Peyer's patch (tissue), 4 donors: ENCODE results near the gene COL4A1. TPM values are rescaled to one million over a fixed set of nuclear protein-coding genes. Genes with fewer than 3 reads are reported as not detected.
A peak's percentile ranks its signal among the peaks of the same experiment; 100 is the strongest.

Experiments used
- DNase-seq, 3 donors: peaks; one replicate each; pipeline ENCODE4 v3.0.0-alpha.2; 2017 to 2019
- H3K27ac ChIP-seq, 4 donors: fragments of 200-600 bp; sonication (generic); one replicate each; pipeline ENCODE4 v1.5.1; 2016 to 2019
- H3K27me3 ChIP-seq, 2 donors: fragments of 200-600 bp; sonication (generic); one replicate each; pipeline ENCODE4 v1.5.1; 2019
- H3K36me3 ChIP-seq, 3 donors: fragments of 200-600 bp; sonication (generic); one replicate each; pipeline ENCODE4 v1.5.1; 2016 to 2019
- H3K4me1 ChIP-seq, 4 donors: fragments of 200-600 bp; sonication (generic); one replicate each; pipeline ENCODE4 v1.5.1; 2016 to 2019
- H3K4me3 ChIP-seq, 4 donors: fragments of 200-600 bp; sonication (generic); 1 replicate in 3 of 4; 2 replicates in 1 of 4; pipeline ENCODE4 v1.5.1; 2016 to 2019; ENCODE audit warnings: mild to moderate bottlenecking in 1 of 4
- H3K9me3 ChIP-seq, 4 donors: fragments of 200-600 bp; sonication (generic); one replicate each; pipeline ENCODE4 v1.5.1; 2016 to 2019; ENCODE audit warnings: mild to moderate bottlenecking in 1 of 4
- POLR2A ChIP-seq, 2 donors: fragments of 450-650 bp; IDR thresholded peaks; one replicate each; pipeline ENCODE4 v1.5.1; 2017; ENCODE audit warnings: antibody characterized with exemption in 2 of 2, mild to moderate bottlenecking in 2 of 2, moderate library complexity in 2 of 2
- total RNA-seq, 4 donors: library from RNA; depleted of rRNA; stranded (reverse); fragments of >200 nt; gene quantifications; one replicate each; pipeline ENCODE4 v1.1.0, GENCODE V29; 2016
- TF ChIP-seq, protein P1 (sequence below), 6 experiments: fragments of 450-650 bp in 4 of 6; fragments of 200-600 bp in 2 of 6; sonication (generic) in 1 of 6; IDR thresholded peaks; one replicate each; pipeline ENCODE4 v1.5.1; 2017 to 2019; ENCODE audit warnings: antibody characterized with exemption in 6 of 6, mild to moderate bottlenecking in 3 of 6, moderate library complexity in 1 of 6

The COL4A1 gene
- total RNA-seq, 4 donors from 2014 or later = 28.0 to 69.3 (median 36.3) TPM

GRCh38 chr13:110265682-110266430 is 41.1 kb downstream of the COL4A1 start:
- Histone ChIP-seq H3K27ac (peak overlapping the region in 1 of 4 donors; percentile 43), H3K27me3 (no peaks in the 10 kb centered on the region), H3K4me3 (no peak overlapping the region), H3K36me3 (no peaks in the 10 kb centered on the region), H3K4me1 (peaks cover 0 to 41% (median 0%) of the 10 kb centered on the region in 4 donors), H3K9me3 (no peaks in the 10 kb centered on the region)
- TF ChIP-seq POLR2A (IDR thresholded peaks at IDR 0.05) = no peak
- TF ChIP-seq, protein P1, sequence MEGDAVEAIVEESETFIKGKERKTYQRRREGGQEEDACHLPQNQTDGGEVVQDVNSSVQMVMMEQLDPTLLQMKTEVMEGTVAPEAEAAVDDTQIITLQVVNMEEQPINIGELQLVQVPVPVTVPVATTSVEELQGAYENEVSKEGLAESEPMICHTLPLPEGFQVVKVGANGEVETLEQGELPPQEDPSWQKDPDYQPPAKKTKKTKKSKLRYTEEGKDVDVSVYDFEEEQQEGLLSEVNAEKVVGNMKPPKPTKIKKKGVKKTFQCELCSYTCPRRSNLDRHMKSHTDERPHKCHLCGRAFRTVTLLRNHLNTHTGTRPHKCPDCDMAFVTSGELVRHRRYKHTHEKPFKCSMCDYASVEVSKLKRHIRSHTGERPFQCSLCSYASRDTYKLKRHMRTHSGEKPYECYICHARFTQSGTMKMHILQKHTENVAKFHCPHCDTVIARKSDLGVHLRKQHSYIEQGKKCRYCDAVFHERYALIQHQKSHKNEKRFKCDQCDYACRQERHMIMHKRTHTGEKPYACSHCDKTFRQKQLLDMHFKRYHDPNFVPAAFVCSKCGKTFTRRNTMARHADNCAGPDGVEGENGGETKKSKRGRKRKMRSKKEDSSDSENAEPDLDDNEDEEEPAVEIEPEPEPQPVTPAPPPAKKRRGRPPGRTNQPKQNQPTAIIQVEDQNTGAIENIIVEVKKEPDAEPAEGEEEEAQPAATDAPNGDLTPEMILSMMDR (IDR thresholded peaks at IDR 0.05) = no peak
- peak in 1 of 3 donors; percentile 46 for DNase-seq

GRCh38 chr13:110265341-110265681 is 41.6 kb downstream of the COL4A1 start:
- H3K27ac ChIP-seq = peak overlapping the region in 1 of 4 donors; percentile 43
- TF ChIP-seq, protein P1 (IDR thresholded peaks at IDR 0.05) = no peak
- H3K4me3 ChIP-seq = no peak overlapping the region
- H3K9me3 ChIP-seq = no peaks in the 10 kb centered on the region
- no peaks in the 10 kb centered on the region for H3K27me3 ChIP-seq
- DNase-seq = peak in 1 of 3 donors; percentile 37
- H3K36me3 ChIP-seq = no peaks in the 10 kb centered on the region
- H3K4me1 ChIP-seq = peaks cover 0 to 41% (median 0%) of the 10 kb centered on the region in 4 donors

DNA sequence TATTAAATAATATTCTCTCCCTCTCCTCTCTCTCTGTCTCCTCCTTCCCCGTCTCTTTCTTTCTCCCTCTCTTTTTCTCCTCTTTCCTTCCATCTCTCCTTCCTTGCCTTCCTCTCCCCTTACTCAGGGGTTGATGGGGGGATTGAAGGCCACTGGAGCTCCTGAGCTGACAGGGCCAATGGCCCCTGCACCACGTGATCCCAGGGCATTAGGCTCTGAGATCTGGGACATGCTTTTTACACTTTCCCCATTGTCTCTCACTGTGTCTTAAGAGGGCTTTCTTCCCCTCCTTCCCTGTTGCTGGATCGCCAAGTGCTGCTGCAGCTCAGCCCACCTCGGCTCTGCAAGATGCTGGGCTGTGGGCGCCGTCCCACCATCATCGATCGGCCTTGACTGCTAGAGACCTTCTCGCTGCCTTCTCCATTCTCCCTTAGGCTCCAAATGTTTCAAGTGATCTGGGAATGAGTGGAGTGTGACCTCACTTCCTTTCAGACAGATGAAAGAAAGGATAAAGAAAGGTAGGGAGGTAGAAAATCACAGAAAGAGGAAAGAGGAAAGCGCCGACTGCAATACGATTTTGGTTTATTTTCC is 42.2 kb downstream of the COL4A1 start:
- no peak for TF ChIP-seq POLR2A (IDR thresholded peaks at IDR 0.05)
- TF ChIP-seq, protein P1 (IDR thresholded peaks at IDR 0.05) = no peak
- Histone ChIP-seq H3K27ac (peak overlapping the region in 2 of 4 donors; percentile 43 to 59), H3K36me3 (no peaks in the 10 kb centered on the region), H3K4me3 (no peak overlapping the region), H3K9me3 (no peaks in the 10 kb centered on the region), H3K4me1 (peaks cover 0 to 41% (median 0%) of the 10 kb centered on the region in 4 donors), H3K27me3 (no peaks in the 10 kb centered on the region)
- DNase-seq = peak in 1 of 3 donors; percentile 33

- peaks cover 0 to 49% (median 0%) of the 10 kb centered on the region in 4 donors for H3K4me1 ChIP-seq
These were observed 43.1 kb downstream of the COL4A1 start for GRCh38 chr13:110263888-110264287.

DNA sequence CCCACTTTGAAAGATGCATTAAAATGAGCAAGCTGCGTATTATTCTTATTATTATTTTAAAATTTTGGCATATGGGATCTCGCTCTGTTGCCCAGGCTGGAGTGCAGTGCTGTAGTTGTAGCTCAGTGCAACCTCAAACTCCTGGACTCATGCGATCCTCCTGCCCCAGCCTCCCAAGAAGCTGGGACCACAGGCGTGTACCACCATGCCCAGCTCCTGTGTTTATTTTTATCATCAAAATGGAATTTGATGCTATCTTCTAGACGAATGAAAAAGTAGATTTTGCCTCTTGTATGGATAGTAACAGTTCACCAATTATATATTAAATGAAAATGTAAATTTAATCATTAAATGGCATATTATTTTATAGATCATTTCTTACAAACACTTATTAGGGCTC is 43.6 kb downstream of the COL4A1 start:
- DNase-seq = no peak
- H3K9me3 ChIP-seq = no peaks in the 10 kb centered on the region
- no peaks in the 10 kb centered on the region for H3K36me3 ChIP-seq
- no peak overlapping the region for H3K4me3 ChIP-seq
- H3K4me1 ChIP-seq = peaks cover 0 to 50% (median 0%) of the 10 kb centered on the region in 4 donors
- H3K27ac ChIP-seq = peak overlapping the region in 2 of 4 donors; percentile 50 to 59
- no peak for TF ChIP-seq POLR2A (IDR thresholded peaks at IDR 0.05)
- TF ChIP-seq, protein P1 (IDR thresholded peaks at IDR 0.05) = no peak
- H3K27me3 ChIP-seq = no peaks in the 10 kb centered on the region

More at GRCh38 chr13:110263888-110264287, 43.1 kb downstream of the COL4A1 start:
- Histone ChIP-seq H3K4me3 (no peak overlapping the region), H3K27ac (peak overlapping the region in 2 of 4 donors; percentile 41 to 59), H3K36me3 (no peaks in the 10 kb centered on the region), H3K27me3 (no peaks in the 10 kb centered on the region), H3K9me3 (no peaks in the 10 kb centered on the region)
- peak in 1 of 3 donors; percentile 65 for DNase-seq
- TF ChIP-seq POLR2A (IDR thresholded peaks at IDR 0.05) = no peak
- TF ChIP-seq, protein P1 (IDR thresholded peaks at IDR 0.05) = no peak
